HL-60 (cell line): ENCODE data around the gene SPATA31D4.

ENCODE experiments used
- CTCF ChIP-seq: IDR thresholded peaks from one replicate; pipeline ENCODE4 v1.5.1; 2011; ENCODE audit warnings: low read length, control low read depth, inconsistent platforms; ENCODE audit not compliant: insufficient read depth
- GABPA ChIP-seq: IDR thresholded peaks from 2 replicates; pipeline ENCODE4 v1.6.1; 2012; ENCODE audit warnings: low read depth
- POLR2AphosphoS5 ChIP-seq: IDR thresholded peaks from 2 replicates; pipeline ENCODE4 v1.6.1; 2012; ENCODE audit warnings: low read depth
- REST ChIP-seq: IDR thresholded peaks from 2 replicates; pipeline ENCODE4 v1.6.1; 2012; ENCODE audit warnings: low read depth; ENCODE audit not compliant: insufficient replicate concordance
- SPI1 ChIP-seq: IDR thresholded peaks from 2 replicates; pipeline ENCODE4 v1.6.1; 2012; ENCODE audit warnings: low read depth, mild to moderate bottlenecking, borderline replicate concordance

GRCh38 chr9:81885602-81886001 is 42.6 kb upstream of the SPATA31D4 start:
- TF ChIP-seq REST (no peak), SPI1 (no peak), CTCF (no peak), POLR2AphosphoS5 (no peak), GABPA (no peak)
